NCI-H128 (cell line): Measurements from ENCODE around the gene ASS1.
A peak's percentile ranks its signal among the peaks of the same experiment; 100 is the strongest.

ENCODE experiments used
- DNase-seq: peaks from one replicate; lab custom pipeline; 2025; ENCODE audit not compliant: unreplicated experiment; lab: John Stamatoyannopoulos, UW

The ASS1 gene

GRCh38 chr9:130526854-130527650, 82.3 kb downstream of the ASS1 start:
- no peak for DNase-seq

GRCh38 chr9:130527651-130528310, 83.0 kb downstream of the ASS1 start:
- no peak for DNase-seq

- DNase-seq: no peak
Measured at GRCh38 chr9:130528674-130529073, 83.9 kb downstream of the ASS1 start.

GRCh38 chr9:130530938-130531337, 86.2 kb downstream of the ASS1 start:
- DNase-seq: no peak

GRCh38 chr9:130531670-130532069, 86.9 kb downstream of the ASS1 start:
- no peak for DNase-seq

- DNase-seq: no peak
Measured at GRCh38 chr9:130532426-130533080, 87.8 kb downstream of the ASS1 start.

GRCh38 chr9:130535818-130536521, 91.2 kb downstream of the ASS1 start:
- DNase-seq: peak; percentile 95

GRCh38 chr9:130536701-130537107, 91.9 kb downstream of the ASS1 start:
- no peak for DNase-seq

- DNase-seq: no peak
Measured at GRCh38 chr9:130537346-130538050, 92.7 kb downstream of the ASS1 start.

- no peak for DNase-seq
Measured at GRCh38 chr9:130539420-130540223, 94.9 kb downstream of the ASS1 start.

- DNase-seq: no peak
Measured at GRCh38 chr9:130541533-130541932, 96.8 kb downstream of the ASS1 start.

- no peak for DNase-seq
Measured at GRCh38 chr9:130542038-130542437, 97.3 kb downstream of the ASS1 start.

- DNase-seq: no peak
Measured at GRCh38 chr9:130542457-130543228, 97.9 kb downstream of the ASS1 start.

GRCh38 chr9:130543368-130543767, 98.6 kb downstream of the ASS1 start:
- no peak for DNase-seq

GRCh38 chr9:130543859-130544258, 99.1 kb downstream of the ASS1 start:
- DNase-seq: no peak

GRCh38 chr9:130544364-130544763, 99.6 kb downstream of the ASS1 start:
- no peak for DNase-seq

- no peak for DNase-seq
Measured at GRCh38 chr9:130548103-130548502, 103.3 kb downstream of the ASS1 start.

GRCh38 chr9:130549093-130549735, 104.5 kb downstream of the ASS1 start:
- DNase-seq: no peak
